GM06990 (cell line): ENCODE data around the gene KMT2C.
A peak's percentile ranks its signal among the peaks of the same experiment; 100 is the strongest.

Experiments used
- DNase-seq: peaks from one replicate; pipeline ENCODE4 v3.0.0-alpha.2; 2011; ENCODE audit not compliant: insufficient read length; ENCODE audit errors: extremely low read depth
- H3K27me3 ChIP-seq: replicated peaks from 2 replicates; pipeline ENCODE4 v1.6.0; 2011; ENCODE audit warnings: low read length; ENCODE audit not compliant: control insufficient read depth, insufficient read depth
- H3K36me3 ChIP-seq: 2 replicates; pipeline ENCODE4 v1.5.1; 2011; ENCODE audit warnings: low read length; ENCODE audit not compliant: control insufficient read depth, insufficient read depth
- H3K4me3 ChIP-seq: replicated peaks from 2 replicates; pipeline ENCODE4 v1.5.1; 2011; ENCODE audit warnings: low read depth, mild to moderate bottlenecking, control low read depth, low read length
- CTCF ChIP-seq: IDR thresholded peaks from 2 replicates; pipeline ENCODE4 v1.5.1; 2011; ENCODE audit warnings: low read length, control low read depth, mild to moderate bottlenecking, inconsistent platforms; ENCODE audit not compliant: insufficient read depth, poor library complexity, severe bottlenecking

Gene KMT2C

GRCh38 chr7:152341914-152342236 lies 93.9 kb downstream of the KMT2C start:
- no peak for TF ChIP-seq CTCF
- no peaks in the 10 kb centered on the region; the same call in 1 of the 2 replicates for H3K36me3 ChIP-seq
- no peak for DNase-seq
- no peaks in the 10 kb centered on the region for H3K27me3 ChIP-seq
- no peak overlapping the region for H3K4me3 ChIP-seq

- TF ChIP-seq CTCF: peak; percentile 27
- no peaks in the 10 kb centered on the region for H3K27me3 ChIP-seq
- no peaks in the 10 kb centered on the region; the same call in 1 of the 2 replicates for H3K36me3 ChIP-seq
- no peak for DNase-seq
- H3K4me3 ChIP-seq: no peak overlapping the region
These were observed 94.5 kb downstream of the KMT2C start for GRCh38 chr7:152341039-152341913.

- Histone ChIP-seq H3K4me3 (no peak overlapping the region), H3K27me3 (no peaks in the 10 kb centered on the region), H3K36me3 (no peaks in the 10 kb centered on the region)
- no peak for TF ChIP-seq CTCF
- DNase-seq: no peak
These were observed 95.6 kb downstream of the KMT2C start for GRCh38 chr7:152340161-152340560.

- no peak for TF ChIP-seq CTCF
- no peaks in the 10 kb centered on the region for H3K36me3 ChIP-seq
These were observed 97.2 kb downstream of the KMT2C start for GRCh38 chr7:152338561-152338960.

GRCh38 chr7:152336754-152337368 lies 98.9 kb downstream of the KMT2C start:
- peak; percentile 65 for TF ChIP-seq CTCF
- DNase-seq: no peak
- Histone ChIP-seq H3K27me3 (no peaks in the 10 kb centered on the region), H3K36me3 (no peaks in the 10 kb centered on the region), H3K4me3 (no peak overlapping the region)

More at GRCh38 chr7:152338561-152338960, 97.2 kb downstream of the KMT2C start:
- Histone ChIP-seq H3K4me3 (no peak overlapping the region), H3K27me3 (no peaks in the 10 kb centered on the region)
- DNase-seq: no peak
